GM19397 (cell line): ENCODE measurements around the gene SALL4.
"Not testable (repeated sequence)": the region's sequence is repeated elsewhere in the genome, so short reads cannot be mapped to it uniquely, and the experiment has no call there.

Experiments
- ATAC-seq: cut with Tn5 transposase; IDR thresholded peaks from one replicate; pipeline ENCODE4 v1.9.1; 2021; ENCODE audit warnings: mild to moderate bottlenecking, moderate library complexity; ENCODE audit not compliant: unreplicated experiment

Gene SALL4

DNA sequence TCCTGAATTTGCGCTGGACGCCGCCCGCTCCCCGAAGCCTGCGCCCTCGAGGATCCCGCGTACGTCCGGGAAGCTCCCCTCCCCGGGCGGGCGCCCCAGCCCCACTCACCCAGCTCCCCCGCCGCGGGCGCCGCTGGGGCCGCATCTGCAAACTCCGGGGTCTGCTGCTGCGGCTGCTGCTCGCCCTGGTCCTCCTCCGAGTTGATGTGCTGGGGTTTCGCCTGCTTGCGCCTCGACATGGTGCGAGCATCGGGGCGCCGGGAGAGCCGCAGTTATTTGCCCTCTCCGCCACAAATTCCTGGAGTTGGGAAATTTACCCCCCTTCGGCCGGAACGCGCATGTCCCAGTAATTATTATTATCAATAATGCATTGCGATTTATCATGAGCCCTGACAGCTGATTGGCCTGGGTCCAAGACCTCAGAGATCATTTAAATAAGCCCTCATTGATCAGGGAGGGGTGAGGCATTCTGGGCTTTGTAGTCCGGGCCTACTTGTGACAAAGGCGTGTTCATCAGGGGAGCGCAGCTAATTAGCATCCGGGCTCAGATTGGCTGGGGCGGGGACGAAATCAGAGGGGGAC, at the start of gene SALL4:
Gene SALL4, minus strand, starts transcription at position 352 of the 582 bp plus-strand sequence. Its CDS starts 113 bp downstream, at position 239.
- ATAC-seq = no peak

DNA sequence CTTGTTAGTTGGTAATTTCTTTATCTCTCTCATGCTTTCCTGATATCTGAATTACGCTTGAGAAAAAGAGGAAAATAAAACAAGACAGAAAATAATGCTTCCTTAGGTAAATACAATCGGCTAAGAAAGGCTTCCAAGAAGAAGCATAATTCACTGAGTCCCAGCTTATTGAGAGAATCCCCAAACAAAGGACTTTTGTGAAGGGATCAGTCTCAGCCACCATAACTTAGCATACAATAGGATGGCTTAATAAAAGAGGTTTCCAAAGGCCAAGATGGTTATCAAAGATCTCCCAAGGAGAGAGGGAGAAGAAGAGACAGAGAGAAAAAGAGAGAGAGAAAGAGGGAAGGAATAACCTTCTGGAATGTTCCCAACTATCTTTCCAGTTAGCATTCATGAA, 46.0 kb upstream of the SALL4 start:
- no peak for ATAC-seq

DNA sequence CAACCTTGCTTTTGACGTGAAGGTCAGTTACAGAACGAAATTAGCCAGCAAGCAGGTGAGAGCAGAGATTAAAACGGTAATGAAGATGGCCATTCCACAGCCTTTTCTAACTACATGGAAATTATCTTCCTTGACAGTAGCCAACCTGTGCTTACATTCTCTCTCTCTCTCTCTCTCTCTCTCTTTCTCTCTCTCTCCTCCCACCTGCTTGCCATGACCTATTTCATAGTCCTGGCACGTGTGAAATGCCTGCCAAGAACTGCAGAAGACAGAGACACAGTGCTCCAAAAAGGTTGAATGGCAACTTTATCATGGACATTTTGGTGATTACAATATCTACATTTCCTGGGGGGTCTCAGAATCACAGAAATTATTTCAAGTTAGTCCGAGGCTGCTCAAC, 38.5 kb upstream of the SALL4 start:
- ATAC-seq = no peak

DNA sequence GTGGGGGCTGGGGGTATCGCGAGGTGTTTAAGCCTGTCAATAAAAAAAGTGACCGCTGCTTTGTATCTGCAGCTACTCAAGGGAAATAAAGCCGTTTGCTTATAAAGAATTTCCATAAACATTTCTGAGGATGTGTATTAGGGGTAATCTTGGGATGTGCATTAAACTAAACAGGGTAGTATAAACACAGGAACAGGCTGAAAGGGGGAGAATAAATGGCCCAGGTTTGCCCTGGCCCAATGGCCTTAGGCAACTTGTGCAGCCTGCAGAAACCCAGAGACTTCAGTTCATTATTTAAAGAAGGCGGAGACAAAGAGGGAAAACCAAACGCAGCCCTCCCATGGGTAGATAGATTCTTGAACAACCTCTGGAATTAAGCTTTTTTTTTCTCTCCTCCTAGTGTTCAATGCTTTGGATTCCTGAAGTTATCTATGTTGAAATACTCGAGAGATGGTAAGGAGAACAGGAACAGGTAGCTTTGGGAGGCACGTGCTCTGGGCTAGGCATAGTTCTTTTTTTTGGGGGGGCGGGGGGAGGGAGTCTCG, 35.6 kb upstream of the SALL4 start:
- no peak for ATAC-seq

DNA sequence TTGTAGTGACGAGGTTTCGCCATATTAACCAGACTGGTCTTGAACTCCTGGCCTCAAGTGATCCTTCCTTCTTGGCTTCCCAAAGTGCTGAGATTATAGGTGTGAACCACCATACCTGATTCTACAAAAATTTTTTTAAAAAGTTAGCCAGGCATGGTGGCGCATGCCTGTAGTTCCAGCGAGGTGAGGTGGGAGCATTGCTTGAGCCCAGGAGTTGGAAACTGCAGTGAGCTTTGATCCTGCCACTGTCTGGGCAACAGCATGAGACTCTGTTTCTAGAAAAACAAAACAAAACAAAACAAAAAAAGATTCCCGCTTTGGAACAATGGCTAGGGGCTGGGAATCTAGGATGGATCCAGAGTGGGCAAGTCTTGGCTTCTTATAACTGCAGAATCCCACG, 35.1 kb upstream of the SALL4 start:
- ATAC-seq = no peak

DNA sequence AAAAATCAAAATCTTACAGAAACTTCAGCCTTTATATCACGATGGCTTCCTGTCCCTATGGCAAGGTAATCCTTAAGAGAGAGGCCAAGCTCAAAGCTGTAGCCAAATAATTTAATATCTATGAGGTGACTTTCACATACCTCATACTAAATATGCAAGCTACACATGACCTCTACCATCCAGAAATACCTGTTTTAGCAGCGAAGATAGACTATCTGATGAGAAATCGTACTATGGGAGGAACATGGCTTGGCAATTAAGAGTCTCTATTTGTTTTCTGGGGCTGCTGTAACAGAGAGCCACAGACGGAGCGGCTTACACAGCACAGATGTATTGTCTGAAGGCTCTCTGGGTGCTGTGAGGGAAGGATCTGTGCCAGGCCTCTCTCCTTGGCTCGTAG, 31.0 kb upstream of the SALL4 start:
- no peak for ATAC-seq

DNA sequence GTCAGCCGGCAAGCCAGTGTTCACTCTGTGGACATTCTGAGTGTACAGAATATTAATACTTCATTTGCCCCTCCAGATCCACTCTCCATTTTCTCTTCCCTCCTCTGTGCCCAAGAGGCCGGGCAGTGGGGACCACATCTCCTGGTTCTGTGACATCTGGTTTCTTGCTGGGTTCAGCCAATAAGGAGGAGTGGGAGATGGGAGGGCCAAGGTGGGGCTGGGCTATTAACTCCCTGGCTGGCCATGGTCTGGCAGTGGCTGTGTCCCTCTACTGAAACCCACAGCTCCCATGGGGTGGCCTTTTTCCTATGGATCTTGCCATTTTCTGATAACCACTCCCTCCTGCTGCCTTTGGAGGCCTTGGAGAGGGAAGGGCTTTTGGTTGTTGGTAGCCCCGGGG, 30.0 kb upstream of the SALL4 start:
- no peak for ATAC-seq

DNA sequence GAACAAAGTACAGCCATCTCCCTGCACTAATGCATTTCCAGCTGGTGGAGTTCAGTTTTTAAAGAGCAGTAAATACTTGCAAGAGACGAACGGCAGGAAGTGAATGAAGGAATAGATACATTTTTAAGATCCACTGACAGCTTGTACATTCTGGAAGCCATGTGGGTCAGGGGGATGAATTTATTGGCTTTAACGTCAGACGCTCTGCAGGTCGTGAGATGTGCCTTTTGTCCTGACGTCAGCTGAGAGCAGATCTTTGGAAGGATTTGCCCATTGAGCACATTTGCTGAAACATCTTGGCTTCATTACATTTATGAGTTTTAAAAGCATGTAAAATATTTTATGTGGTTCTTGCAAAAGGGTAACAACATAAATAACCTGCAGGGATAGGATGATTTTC, 29.5 kb upstream of the SALL4 start:
- no peak for ATAC-seq

DNA sequence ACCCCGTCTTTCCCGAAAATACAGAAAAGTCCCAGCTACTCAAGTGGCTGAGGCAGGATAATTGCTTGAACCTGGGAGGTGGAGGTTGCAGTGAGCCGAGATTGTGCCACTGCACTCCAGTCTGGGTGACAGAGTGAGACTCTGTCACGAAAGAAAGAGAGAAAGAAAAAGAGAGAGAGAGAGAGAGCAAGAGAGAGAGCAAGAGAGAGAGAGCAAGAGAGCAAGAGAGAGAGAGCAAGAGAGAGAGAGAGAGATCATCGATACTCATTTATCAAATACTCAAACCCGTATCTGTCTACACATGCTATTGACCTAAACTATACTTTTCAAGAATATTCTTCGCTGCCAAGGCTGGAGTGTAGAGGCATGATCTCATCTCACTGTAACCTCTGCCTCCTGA, 28.2 kb upstream of the SALL4 start:
- no peak for ATAC-seq

DNA sequence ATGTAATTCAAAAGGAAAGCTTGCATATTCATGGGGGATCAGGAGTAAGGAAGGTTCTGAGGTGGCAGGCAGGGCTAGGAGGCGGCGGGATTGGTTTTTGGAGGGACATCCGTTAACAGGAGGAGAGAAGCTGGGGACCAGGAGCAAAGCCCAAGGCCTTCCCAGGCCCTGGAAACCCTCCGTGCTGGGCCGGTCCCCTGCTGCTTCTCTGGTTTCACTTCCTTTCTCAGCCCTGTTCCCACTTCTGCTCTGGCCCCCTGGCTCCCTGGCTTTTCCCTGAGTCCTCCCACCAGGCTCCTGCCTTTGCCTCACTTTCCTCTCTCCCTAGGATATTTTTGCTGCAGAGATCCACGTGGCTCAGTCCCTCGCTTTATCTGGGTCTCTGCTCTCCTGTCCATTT, 26.4 kb upstream of the SALL4 start:
- no peak for ATAC-seq

DNA sequence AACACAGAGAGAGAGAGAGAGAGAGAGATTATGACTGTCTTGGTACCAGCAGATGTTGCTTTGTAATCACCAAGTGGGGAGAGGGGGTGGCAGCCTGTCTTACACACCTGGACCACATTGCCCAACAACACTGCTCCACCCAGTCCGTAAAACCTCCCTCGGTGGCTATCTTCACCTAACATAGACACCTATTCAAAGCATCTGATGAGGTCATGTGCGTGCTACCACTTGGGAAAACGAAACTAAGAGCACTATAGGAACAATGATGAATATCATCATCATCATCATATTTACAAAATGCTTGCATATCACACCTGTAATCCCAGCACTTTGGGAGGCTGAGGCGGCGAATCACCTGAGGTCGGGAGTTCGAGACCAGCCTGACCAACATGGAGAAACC, 24.1 kb upstream of the SALL4 start:
- no peak for ATAC-seq

DNA sequence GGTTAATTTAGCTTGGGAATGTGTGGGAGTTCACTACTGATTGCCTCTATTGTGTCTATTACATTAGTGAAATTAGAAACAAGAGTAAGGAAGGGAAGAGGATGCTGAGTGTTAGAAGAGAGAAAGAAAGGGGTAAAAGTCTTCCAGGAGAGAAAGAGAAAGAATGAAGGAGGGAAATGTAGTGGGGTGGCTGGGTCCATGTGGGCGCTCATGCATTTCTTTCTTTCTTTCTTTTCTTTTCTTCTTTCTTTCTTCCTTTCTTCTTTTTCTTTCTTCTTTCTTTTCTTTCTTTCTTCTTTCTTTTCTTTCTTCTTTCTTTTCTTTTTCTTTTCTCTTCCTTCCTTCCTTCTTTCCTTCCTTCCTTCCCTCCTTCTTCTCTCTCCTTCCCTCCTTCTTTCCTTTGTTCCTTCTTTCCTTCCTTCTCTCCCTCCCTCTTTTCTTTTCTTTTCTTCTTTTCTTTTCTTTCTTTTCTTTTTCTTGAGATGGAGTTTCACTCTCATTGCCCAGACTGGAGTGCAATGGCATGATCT, 16.2 kb upstream of the SALL4 start:
- no peak for ATAC-seq

DNA sequence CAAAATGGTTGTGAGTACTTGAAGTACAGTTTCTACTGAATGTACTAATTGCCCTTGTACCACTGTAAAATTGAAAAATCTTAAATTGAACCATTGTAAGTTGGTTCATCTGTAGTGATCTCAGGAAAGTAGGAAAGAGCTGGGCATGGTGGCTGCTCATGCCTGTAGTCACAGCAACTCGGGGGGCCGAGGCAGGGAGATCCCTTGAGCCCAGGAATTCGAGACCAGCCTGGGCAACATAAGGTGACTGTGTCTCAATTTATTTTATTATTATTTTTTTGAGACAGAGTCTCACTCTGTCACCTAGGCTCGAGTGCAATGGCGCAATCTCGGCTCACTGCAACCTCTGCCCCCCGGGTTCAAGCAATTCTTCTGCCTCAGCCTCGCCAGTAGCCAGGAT, 14.5 kb upstream of the SALL4 start:
- not testable (repeated sequence) for ATAC-seq

DNA sequence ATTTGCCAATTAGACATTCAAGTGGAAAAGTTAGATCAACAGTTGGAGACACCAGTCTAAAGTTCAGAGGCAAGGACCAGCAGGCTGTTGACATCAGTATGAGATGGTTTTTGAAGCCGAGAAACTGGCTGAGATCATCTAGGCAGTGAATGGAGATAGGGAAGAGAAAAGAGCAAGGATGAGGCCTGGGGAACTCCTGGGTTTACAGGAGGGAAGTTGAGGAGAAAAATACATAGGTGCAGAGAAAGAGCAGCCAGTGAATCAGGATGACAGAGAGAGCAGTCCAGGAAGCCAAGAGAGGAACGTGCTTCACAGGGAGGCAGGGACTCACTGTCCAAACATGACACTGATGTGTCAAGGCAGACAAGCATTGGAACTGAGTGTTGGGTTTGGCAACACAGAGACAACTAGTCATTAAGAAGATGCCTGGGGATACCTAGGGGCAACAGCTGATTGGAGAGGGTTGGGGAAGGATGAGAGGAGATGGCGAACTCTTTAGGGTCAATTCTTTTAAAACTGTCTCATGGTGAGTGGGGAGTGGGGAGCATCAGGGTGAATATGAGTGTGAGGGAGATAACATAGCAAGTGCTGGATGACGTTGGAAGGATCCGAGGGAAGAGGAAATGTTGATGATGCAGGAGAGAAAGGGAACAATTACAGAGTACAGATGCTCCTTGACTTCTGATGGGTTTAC, 13.2 kb upstream of the SALL4 start:
- no peak for ATAC-seq

DNA sequence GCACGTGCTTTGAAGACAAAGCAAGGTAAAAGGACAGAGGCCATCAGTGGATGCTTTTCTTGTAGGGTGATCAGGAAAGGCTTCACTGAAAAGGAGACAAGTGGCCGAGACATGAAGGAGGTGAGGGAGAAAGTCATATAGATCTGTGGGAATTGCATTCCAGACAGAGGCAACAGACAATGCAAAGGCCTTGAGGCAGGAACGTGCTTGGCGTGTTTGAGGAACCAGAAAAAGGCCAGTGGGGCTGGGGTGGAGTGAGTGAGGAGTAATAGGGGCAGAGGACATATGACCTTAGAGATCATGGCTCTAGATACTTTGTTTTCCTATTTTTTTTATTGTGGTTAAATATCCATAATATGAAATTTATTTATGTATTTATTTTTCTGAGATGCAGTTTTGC, 10.5 kb upstream of the SALL4 start:
- no peak for ATAC-seq

DNA sequence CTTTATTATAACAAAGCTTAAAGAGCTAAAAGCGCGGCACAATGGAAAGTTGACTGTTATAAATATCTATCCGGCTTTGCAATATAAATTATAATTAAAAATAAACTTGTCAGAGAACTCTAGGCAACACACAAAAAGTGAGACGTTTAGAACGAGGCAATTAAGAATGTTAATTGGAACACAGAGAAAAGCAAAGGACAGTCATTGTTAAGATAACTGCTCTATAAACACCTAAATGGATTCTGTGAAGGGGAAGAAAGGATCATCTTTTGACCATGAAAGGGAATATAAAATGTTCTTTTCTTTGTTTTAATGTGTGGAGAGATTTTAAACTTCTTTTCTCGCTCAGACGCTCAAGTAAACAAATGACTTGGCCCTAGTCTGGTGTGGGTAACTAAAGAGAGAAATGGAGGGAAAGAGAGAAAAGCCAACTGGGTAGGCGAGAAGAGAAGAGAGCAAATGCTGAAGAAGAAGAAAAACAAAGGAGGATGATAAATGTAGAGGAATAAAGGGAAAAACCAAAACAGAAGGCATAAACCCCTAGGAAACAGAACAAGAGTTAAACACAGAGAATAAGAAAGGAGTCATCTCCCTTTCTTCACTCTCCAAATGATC, 9.3 kb upstream of the SALL4 start:
- no peak for ATAC-seq

DNA sequence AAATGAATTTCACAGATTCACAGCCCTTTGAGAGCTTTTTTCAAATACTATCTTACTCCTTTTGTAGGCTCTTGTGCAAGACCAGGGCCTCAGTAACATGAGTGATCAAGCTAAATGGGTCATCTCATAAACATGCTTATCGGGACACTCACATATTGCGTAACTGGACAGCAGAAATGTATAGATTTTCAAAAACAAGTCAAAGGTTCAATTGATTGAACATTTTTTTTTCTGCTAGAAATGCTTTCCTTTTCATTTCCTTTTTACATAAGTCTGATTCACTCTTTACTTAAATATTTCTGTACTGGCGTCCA, 8.7 kb upstream of the SALL4 start:
- ATAC-seq = no peak

DNA sequence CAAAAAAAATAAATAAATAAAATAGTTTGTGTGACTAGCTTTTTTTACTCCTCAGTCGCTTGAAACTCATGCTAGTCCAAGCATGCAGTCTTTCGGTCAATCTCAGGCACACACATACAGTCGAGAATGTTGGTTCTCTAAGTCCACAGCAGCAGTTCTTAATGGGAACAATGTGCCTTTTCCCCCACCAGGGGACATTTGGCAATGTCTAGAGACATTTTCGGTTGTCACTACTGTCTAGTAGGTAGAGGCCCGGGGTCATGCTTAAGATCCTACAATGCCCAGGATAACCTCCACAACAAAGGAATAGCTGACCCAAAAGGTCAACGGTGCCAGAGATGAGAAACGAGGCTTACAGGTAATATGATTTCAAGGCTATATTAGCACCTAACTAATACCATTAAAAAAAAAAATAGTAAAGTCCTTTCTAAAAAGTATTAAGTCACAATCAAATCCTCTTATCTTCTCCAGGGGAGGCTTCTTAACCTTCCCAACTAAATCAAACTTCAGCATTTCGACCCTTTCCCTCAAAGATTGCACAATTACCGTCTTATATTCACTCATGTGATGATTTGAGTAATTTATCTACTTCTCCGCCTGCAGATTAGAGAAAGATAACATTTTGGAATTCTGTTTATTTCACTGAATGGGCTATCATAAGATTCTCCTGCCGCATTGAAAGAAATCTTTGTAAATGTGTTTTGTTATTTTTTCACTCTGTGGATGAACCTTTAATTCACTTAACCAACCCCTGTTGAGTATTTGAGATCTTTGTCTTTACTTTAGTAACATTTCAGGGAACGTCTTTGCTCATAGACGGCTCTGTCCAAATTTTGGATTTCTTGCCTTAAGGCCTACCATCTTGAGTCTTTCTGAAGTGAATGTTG, 8.1 kb upstream of the SALL4 start:
- no peak for ATAC-seq

DNA sequence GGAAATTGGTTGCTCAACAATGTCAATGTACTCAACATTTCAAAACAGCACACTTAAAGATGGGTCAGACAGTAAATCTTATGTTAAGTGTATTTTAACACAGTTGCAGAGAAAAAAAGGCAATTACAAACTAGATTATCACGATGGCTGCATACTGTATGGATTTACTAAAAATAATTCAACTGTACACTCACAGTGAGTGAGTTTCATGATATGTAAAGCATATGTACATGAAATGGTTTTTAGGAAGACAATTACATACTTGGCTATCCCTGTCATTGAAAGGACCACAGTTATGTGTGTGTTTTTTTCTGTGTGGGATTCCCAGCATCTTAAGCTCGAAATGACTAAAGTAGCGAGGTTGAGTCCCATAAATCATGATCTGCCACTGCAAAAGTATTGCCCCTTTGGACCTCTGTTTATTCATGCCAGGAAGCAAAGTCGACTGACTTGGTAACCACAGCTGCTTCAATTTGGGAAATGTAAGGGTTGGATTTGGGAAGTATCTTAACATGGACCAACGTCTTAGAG, 5.5 kb upstream of the SALL4 start:
- no peak for ATAC-seq

DNA sequence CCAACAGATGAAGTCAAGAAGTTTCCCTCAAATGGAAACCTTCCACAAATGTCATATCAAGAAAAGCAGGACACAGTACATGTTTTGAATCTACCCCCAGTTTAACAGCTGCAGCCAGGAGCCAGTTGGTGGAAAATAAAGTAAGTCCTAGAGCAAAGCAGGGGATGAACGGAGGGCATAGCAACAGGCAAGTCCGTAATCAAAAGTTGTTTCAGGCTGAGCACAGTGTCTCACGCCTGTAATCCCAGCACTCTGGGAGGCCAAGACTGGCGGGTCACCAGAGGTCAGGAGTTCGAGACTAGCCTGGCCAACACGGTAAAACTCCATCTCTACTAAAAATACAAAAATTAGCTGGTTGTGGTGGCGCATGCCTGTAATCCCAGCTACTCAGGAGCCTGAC, 2.4 kb upstream of the SALL4 start:
- ATAC-seq = no peak
